A549 (cell line): ENCODE results near the gene DYSF. TPM values are rescaled to one million over a fixed set of nuclear protein-coding genes. Genes with fewer than 3 reads are reported as not detected.
"Not testable (repeated sequence)": the region's sequence is repeated elsewhere in the genome, so short reads cannot be mapped to it uniquely, and the experiment has no call there.

Experiments used
- ATAC-seq, 2 experiments: fragments of 200-7000 bp in 1 of 2; fragments of >200 bp in 1 of 2; cut with Nextera tagmentation in 1 of 2; cut with Tn5 transposase in 1 of 2; 3 replicates each; pipeline versions ENCODE4 v1.8.0 to v1.9.1; 2018 to 2020; ENCODE audit warnings: mild to moderate bottlenecking in 1 of 2, moderate library complexity in 1 of 2
- CTCF ChIA-PET: fragments of 300-600 bp; sonication (Branson Sonifier 250); formaldehyde crosslinking; extraction: SDS; loops from one replicate; lab custom pipeline; 2021; ENCODE audit warnings: antibody characterized with exemption, inconsistent platforms; lab: Yijun Ruan, JAX
- POLR2A ChIA-PET: fragments of 350-600 bp; formaldehyde crosslinking; extraction: SDS; loops from one replicate; lab custom pipeline; 2021; ENCODE audit warnings: antibody characterized with exemption, inconsistent platforms; lab: Yijun Ruan, JAX
- DNase-seq, 2 experiments: peaks; one replicate each; pipeline versions ENCODE4 v3.0.0 to v3.0.0-alpha.2; 2011 to 2016; ENCODE audit warnings: low read depth in 1 of 2, low spot score in 1 of 2
- FAIRE-seq: peaks from 2 replicates; lab custom pipeline; 2011; peaks lifted over from hg19 to GRCh38; lab: Jason Lieb, UNC
- H3K27ac ChIP-seq, 2 experiments: fragments of >200 bp; sonication (Bioruptor Twin); formaldehyde crosslinking; 3 replicates each; pipeline ENCODE4 v1.5.1; 2016 to 2017
- H3K4me1 ChIP-seq: fragments of >200 bp; sonication (Bioruptor Twin); formaldehyde crosslinking; 3 replicates; pipeline ENCODE4 v1.6.1; 2016
- H3K4me2 ChIP-seq: fragments of >200 bp; sonication (Bioruptor Twin); formaldehyde crosslinking; 3 replicates; pipeline ENCODE4 v1.6.1; 2016
- H3K4me3 ChIP-seq: fragments of >200 bp; sonication (Bioruptor Twin); formaldehyde crosslinking; 3 replicates; pipeline ENCODE4 v1.5.1; 2016
- H3K9me3 ChIP-seq: fragments of >200 bp; sonication (Bioruptor Twin); formaldehyde crosslinking; 3 replicates; pipeline ENCODE4 v1.6.1; 2016
- CBX2 ChIP-seq: fragments of 200-600 bp; sonication (generic); IDR thresholded peaks from 2 replicates; pipeline ENCODE4 v1.6.1; 2016; ENCODE audit warnings: low read depth, mild to moderate bottlenecking, borderline replicate concordance
- EHMT2 ChIP-seq: fragments of 200-600 bp; sonication (generic); IDR thresholded peaks from 2 replicates; pipeline ENCODE4 v1.6.1; 2016; ENCODE audit warnings: antibody characterized with exemption, low read depth, mild to moderate bottlenecking, moderate library complexity
- FOSL2 ChIP-seq, 2 experiments: fragments of 450-650 bp in 1 of 2; fragments of >200 bp in 1 of 2; sonication (Bioruptor Twin) in 1 of 2; formaldehyde crosslinking; IDR thresholded peaks; 2 replicates each; pipeline versions ENCODE4 v1.5.0 to v1.6.1; 2016 to 2020; ENCODE audit warnings: mild to moderate bottlenecking in 1 of 2, moderate library complexity in 1 of 2
- HEYL ChIP-seq: fragments of 250-450 bp; sonication (Bioruptor Pico); IDR thresholded peaks from 2 replicates; pipeline ENCODE4 v1.8.0; 2021; ENCODE audit warnings: mild to moderate bottlenecking, moderate library complexity
- HOXA7 ChIP-seq: fragments of 250-450 bp; sonication (Bioruptor Pico); IDR thresholded peaks from 2 replicates; pipeline ENCODE4 v1.5.0; 2020; ENCODE audit warnings: mild to moderate bottlenecking, moderate library complexity
- JUN ChIP-seq, 2 experiments: fragments of >200 bp; sonication (Bioruptor Twin); formaldehyde crosslinking; IDR thresholded peaks; 2 replicates in 1 of 2; 3 replicates in 1 of 2; pipeline ENCODE4 v1.6.1; 2016 to 2017
- KDM5A ChIP-seq: fragments of 200-600 bp; sonication (generic); IDR thresholded peaks from 2 replicates; pipeline ENCODE4 v1.6.1; 2016; ENCODE audit warnings: antibody characterized with exemption, mild to moderate bottlenecking
- MAFK ChIP-seq: fragments of 450-650 bp; IDR thresholded peaks from 2 replicates; pipeline ENCODE4 v1.6.1; 2014; ENCODE audit not compliant: partially characterized antibody
- MYC ChIP-seq: IDR thresholded peaks from 2 replicates; pipeline ENCODE4 v1.6.1; 2012; ENCODE audit warnings: mild to moderate bottlenecking, inconsistent platforms, low read length, improper control_type of control experiment, borderline replicate concordance
- NFE2L2 ChIP-seq: fragments of 150-350 bp; conservative IDR thresholded peaks from 2 replicates; pipeline ENCODE4 v1.6.1; 2014; ENCODE audit warnings: low read length
- NR3C1 ChIP-seq: fragments of >200 bp; sonication (Bioruptor Twin); formaldehyde crosslinking; IDR thresholded peaks from 3 replicates; pipeline ENCODE4 v1.6.1; 2017
- RARB ChIP-seq: fragments of 250-450 bp; sonication (Bioruptor Pico); IDR thresholded peaks from 2 replicates; pipeline ENCODE4 v1.8.0; 2021; ENCODE audit warnings: mild to moderate bottlenecking, moderate library complexity
- RNF2 ChIP-seq: fragments of 200-600 bp; sonication (generic); IDR thresholded peaks from 2 replicates; pipeline ENCODE4 v1.6.1; 2016; ENCODE audit warnings: low read depth, mild to moderate bottlenecking, antibody characterized with exemption, moderate library complexity, borderline replicate concordance
- SREBF2 ChIP-seq: fragments of 450-650 bp; IDR thresholded peaks from 2 replicates; pipeline ENCODE4 v1.6.1; 2014; ENCODE audit warnings: mild to moderate bottlenecking, moderate library complexity
- ZFP36 ChIP-seq: fragments of 450-650 bp; IDR thresholded peaks from 2 replicates; pipeline ENCODE4 v1.6.1; 2014; ENCODE audit warnings: borderline replicate concordance; ENCODE audit not compliant: partially characterized antibody
- WGBS: methylation state at CpG from one replicate; pipeline ENCODE4 v1.1.6; 2017; ENCODE audit errors: missing lambda C conversion rate; 5-methylcytosine and 5-hydroxymethylcytosine counted together
- polyA plus RNA-seq, 4 experiments: library from polyadenylated mRNA; depleted of rRNA in 3 of 4; stranded (reverse); fragments of >200 nt; fragmentation: RNase III in 1 of 4; extraction: RNeasy Plus Mini Kit Qiagen cat#74134 plus additional on column Dnase treatment in 1 of 4; gene quantifications; 2 replicates in 3 of 4; 3 replicates in 1 of 4; pipeline ENCODE4 v1.2.3, GENCODE V29; 2011 to 2017
- TF ChIP-seq, protein P1 (sequence below): IDR thresholded peaks from 2 replicates; pipeline ENCODE4 v1.6.1; 2012
- TF ChIP-seq, protein P2 (sequence below): IDR thresholded peaks from 2 replicates; pipeline ENCODE4 v1.6.1; 2012
- TF ChIP-seq, protein P3 (sequence below): fragments of 450-650 bp; IDR thresholded peaks from 2 replicates; pipeline ENCODE4 v1.6.1; 2014; ENCODE audit warnings: antibody characterized with exemption

DYSF gene
- polyA plus RNA-seq, 2 of the 4 experiments (the other 2 are of a cell fraction), result 0.36 to 0.98 TPM

DNA sequence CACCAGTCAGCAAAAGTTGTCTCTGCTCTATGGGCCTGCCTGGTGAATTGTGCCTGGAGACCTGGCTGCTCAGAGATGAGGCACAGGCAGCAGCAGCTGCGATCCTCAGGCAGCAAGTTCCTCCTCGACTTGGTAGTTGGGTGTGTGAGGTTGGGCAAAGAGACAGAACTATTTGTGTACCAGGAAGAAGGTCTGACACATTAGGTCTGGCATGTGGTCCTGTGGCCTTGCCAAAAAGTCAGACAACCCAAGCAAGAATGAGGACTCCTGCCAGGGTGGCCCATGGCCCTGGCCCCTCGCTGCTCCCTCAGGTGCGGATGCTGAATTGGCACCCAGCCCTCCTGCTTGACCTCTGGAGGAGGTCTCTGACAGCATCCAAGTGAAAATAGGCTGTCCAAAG, 192.7 kb downstream of the DYSF start:
- no peak for DNase-seq
- no peak overlapping the region for H3K4me3 ChIP-seq
- 57% methylated on average over 4 of the region's 4 CpGs for WGBS
- ATAC-seq, result no peak
- no peaks in the 10 kb centered on the region for H3K4me1 ChIP-seq
- FAIRE-seq, result no peak
- TF ChIP-seq HEYL (CRISPR knock-in tag) (no peak), FOSL2 (IDR thresholded peaks at IDR 0.05) (no peak), FOSL2 (CRISPR knock-in tag; IDR thresholded peaks at IDR 0.05) (no peak), NFE2L2 (no peak), EHMT2 (no peak), HOXA7 (no peak)
- H3K27ac ChIP-seq, result no peak overlapping the region
- ChIA-PET CTCF (interaction anchor here (1.4 kb wide), 1 partner anchor 504 kb away, joined by 3 read pairs; no protein-coding TSS in a partner anchor), POLR2A (no interaction called here)
- H3K9me3 ChIP-seq, result peaks cover 7% of the 10 kb centered on the region; the same call in 1 of the 3 replicates
- no peak overlapping the region for H3K4me2 ChIP-seq

DNA sequence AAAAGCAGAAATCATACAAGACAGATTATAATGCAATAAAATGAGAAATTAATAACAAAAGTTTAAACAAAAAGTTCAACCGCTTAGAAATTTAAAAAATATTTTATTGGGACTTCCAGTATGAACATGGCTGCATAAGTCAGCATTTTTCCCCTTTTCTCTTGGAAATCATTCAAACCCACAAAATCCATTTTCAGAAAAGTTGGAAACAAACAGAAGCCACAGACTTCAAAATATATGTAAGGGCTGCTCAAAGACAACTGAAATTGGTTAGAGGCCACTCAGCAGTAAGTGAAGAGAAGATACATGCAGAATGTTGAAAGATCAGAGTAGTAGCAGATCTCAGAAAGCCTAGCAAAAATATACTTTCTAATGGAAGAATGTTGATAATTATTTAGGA, 194.0 kb downstream of the DYSF start:
- no peak for FAIRE-seq
- TF ChIP-seq NFE2L2 (no peak), NR3C1 (no peak), SREBF2 (no peak)
- Histone ChIP-seq H3K27ac (no peak overlapping the region), H3K9me3 (peaks cover 7% of the 10 kb centered on the region; the same call in 1 of the 3 replicates), H3K4me2 (no peak overlapping the region), H3K4me3 (no peak overlapping the region), H3K4me1 (no peaks in the 10 kb centered on the region)
- POLR2A ChIA-PET, result no interaction called here
- CTCF ChIA-PET, result interaction anchor here (1.4 kb wide), 1 partner anchor 503 kb away, joined by 3 read pairs; no protein-coding TSS in a partner anchor
- 93% methylated on average over 1 of the region's 1 CpG for WGBS
- no peak for ATAC-seq
- no peak for DNase-seq

DNA sequence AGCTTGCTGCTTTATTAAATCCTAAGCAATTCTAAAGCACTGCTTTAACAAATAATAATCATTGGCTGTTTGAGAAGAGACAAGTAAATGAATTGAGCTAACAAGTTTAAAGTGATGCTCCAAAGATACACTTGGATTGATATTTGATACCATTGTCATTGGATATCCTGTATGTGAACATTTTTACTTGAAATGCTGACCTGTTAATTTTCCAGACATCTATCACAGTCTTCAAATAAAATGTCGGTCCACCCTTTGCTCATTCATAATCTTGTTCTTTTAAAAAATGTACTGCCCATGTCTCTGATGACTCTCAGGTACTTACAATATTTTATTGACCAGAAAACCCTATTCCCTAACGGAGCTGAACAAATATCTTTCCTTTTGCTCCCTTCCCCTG, 202.1 kb downstream of the DYSF start:
- H3K9me3 ChIP-seq, result peaks cover 30% of the 10 kb centered on the region
- H3K4me2 ChIP-seq, result no peak overlapping the region
- POLR2A ChIA-PET, result no interaction called here
- no peak for ATAC-seq
- no peak overlapping the region for H3K27ac ChIP-seq
- WGBS, result 40% methylated on average over 2 of the region's 2 CpGs
- H3K4me3 ChIP-seq, result no peak overlapping the region
- TF ChIP-seq MAFK (peak; percentile 81), KDM5A (no peak)
- TF ChIP-seq, all 56 proteins: peak for 1
- FAIRE-seq, result no peak
- no peak for DNase-seq
- CTCF ChIA-PET, result no interaction called here
- no peaks in the 10 kb centered on the region for H3K4me1 ChIP-seq

DNA sequence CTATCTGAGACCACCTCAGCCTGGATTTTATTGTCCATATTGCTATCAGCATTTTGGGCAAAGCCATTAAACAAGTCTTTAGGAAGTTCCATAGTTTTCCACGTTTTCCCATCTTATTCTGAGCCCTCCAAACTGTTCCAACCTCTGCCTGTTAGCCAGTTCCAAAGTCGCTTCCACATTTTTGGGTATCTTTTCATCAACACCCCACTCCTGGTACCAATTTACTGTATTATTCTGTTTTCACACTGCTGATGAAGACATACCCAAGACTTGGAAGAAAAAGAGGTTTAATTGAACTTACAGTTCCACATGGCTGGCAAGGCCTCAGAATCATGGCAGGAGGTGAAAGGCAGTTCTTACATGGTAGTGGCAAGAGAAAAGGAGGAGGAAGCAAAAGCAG, 204.9 kb downstream of the DYSF start:
- 26% methylated on average over 2 of the region's 2 CpGs for WGBS
- ATAC-seq, POLR2A ChIA-PET, CTCF ChIA-PET, H3K4me1 ChIP-seq, H3K27ac ChIP-seq, H3K4me2 ChIP-seq, H3K4me3 ChIP-seq, FAIRE-seq, DNase-seq: not testable (repeated sequence)
- peaks cover 30% of the 10 kb centered on the region for H3K9me3 ChIP-seq

DNA sequence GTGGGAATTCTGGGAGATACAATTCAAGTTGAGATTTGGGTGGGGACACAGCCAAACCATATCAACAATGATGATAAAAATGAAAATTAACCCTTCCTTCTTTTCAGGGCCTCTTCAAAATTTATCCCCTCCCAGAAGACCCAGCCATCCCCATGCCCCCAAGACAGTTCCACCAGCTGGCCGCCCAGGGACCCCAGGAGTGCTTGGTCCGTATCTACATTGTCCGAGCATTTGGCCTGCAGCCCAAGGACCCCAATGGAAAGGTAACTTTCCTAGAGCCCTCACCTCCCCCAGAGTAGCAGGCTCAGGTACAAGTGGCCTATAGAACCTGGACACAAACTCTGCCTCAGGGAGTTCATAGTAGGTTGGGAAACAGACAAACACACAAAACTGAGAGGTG, 205.4 kb downstream of the DYSF start:
- CTCF ChIA-PET, result no interaction called here
- FAIRE-seq, result no peak
- no peak for DNase-seq
- ATAC-seq, result no peak
- Histone ChIP-seq H3K4me3 (no peak overlapping the region), H3K27ac (no peak overlapping the region), H3K9me3 (peaks cover 30% of the 10 kb centered on the region), H3K4me2 (no peak overlapping the region), H3K4me1 (no peaks in the 10 kb centered on the region)
- TF ChIP-seq, protein P1, sequence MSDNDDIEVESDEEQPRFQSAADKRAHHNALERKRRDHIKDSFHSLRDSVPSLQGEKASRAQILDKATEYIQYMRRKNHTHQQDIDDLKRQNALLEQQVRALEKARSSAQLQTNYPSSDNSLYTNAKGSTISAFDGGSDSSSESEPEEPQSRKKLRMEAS, result no peak
- TF ChIP-seq RARB (CRISPR knock-in tag) (no peak), CBX2 (no peak), ZFP36 (no peak), RNF2 (no peak), JUN (IDR thresholded peaks at IDR 0.05) (no peak), MYC (no peak)
- TF ChIP-seq, protein P2, sequence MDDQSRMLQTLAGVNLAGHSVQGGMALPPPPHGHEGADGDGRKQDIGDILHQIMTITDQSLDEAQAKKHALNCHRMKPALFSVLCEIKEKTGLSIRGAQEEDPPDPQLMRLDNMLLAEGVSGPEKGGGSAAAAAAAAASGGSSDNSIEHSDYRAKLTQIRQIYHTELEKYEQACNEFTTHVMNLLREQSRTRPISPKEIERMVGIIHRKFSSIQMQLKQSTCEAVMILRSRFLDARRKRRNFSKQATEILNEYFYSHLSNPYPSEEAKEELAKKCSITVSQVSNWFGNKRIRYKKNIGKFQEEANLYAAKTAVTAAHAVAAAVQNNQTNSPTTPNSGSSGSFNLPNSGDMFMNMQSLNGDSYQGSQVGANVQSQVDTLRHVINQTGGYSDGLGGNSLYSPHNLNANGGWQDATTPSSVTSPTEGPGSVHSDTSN, result no peak
- TF ChIP-seq, protein P3, sequence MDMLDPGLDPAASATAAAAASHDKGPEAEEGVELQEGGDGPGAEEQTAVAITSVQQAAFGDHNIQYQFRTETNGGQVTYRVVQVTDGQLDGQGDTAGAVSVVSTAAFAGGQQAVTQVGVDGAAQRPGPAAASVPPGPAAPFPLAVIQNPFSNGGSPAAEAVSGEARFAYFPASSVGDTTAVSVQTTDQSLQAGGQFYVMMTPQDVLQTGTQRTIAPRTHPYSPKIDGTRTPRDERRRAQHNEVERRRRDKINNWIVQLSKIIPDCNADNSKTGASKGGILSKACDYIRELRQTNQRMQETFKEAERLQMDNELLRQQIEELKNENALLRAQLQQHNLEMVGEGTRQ, result no peak
- POLR2A ChIA-PET, result no interaction called here
- 31% methylated on average over 3 of the region's 3 CpGs for WGBS
